ENCODE data around the gene IL17REL. TPM values are rescaled to one million over a fixed set of nuclear protein-coding genes. Genes with fewer than 3 reads are reported as not detected.

IL17REL gene
- total RNA-seq, 2 experiments from 2014 or later = 0.16 TPM

DNA sequence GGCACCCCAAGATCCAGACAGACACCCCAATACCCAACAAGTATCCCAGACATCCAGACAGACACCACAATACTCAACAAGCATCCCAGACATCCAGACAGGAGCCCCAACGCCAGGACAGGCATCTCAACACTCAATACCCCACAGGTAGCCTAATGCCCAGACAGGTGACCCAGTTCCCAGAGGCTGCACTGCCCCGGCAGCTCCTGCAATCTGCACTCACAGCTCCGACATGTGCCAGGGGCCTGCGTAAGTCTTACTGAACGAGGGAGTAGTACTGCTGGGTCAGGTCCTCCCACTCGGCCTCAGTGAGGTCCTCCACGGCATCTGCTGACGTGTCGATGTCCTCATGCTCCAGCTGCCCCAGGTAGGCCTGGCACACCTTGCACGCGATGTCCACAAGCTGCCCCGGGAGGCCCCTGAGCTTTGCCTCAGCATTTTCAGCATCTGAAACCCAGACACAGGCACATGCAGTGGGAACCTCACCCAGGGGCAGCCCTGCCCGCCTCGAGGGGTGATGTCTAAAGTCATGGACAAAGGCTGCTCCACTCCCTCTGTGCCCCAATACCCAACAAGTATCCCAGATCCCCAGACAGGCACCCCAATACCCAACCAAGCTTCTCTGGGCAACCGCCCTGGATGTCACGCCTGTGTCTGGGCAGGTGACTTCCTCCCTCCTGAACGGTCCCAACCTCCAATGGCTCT is 28.9 kb upstream of the IL17REL start:
- H3K36me3 Mint-ChIP-seq (ENCODE audit: low read depth) = no peaks in the 10 kb centered on the region
- intact Hi-C loops (cut with DNase I, micrococcal nuclease) = no loop called here
- peaks cover 3% of the 10 kb centered on the region for H3K9me3 Mint-ChIP-seq (ENCODE audit: low read depth)
- DNase-seq (no peak), ATAC-seq (no peak)
- H3K27me3 Mint-ChIP-seq = peaks cover 17% of the 10 kb centered on the region
- ChIA-PET CTCF (no interaction called here), POLR2A (interaction anchor here (0.5 kb wide), 1 partner anchor 11 kb away, joined by 3 read pairs; no protein-coding TSS in a partner anchor)
- H3K4me1 Mint-ChIP-seq = peaks cover 7% of the 10 kb centered on the region
- H3K4me3 Mint-ChIP-seq = no peak overlapping the region
- H3K27ac Mint-ChIP-seq = no peak overlapping the region

- Mint-ChIP-seq H3K27me3 (peaks cover 17% of the 10 kb centered on the region), H3K36me3 (ENCODE audit: low read depth) (no peaks in the 10 kb centered on the region), H3K4me1 (peaks cover 7% of the 10 kb centered on the region), H3K27ac (no peak overlapping the region), H3K4me3 (no peak overlapping the region), H3K9me3 (ENCODE audit: low read depth) (peaks cover 3% of the 10 kb centered on the region)
- intact Hi-C loops (cut with DNase I, micrococcal nuclease) = no loop called here
- ATAC-seq (no peak), DNase-seq (no peak)
- CTCF ChIA-PET = no interaction called here
- POLR2A ChIA-PET = no interaction called here
These were observed 28.2 kb upstream of the IL17REL start for GRCh38 chr22:50040717-50041116.

DNA sequence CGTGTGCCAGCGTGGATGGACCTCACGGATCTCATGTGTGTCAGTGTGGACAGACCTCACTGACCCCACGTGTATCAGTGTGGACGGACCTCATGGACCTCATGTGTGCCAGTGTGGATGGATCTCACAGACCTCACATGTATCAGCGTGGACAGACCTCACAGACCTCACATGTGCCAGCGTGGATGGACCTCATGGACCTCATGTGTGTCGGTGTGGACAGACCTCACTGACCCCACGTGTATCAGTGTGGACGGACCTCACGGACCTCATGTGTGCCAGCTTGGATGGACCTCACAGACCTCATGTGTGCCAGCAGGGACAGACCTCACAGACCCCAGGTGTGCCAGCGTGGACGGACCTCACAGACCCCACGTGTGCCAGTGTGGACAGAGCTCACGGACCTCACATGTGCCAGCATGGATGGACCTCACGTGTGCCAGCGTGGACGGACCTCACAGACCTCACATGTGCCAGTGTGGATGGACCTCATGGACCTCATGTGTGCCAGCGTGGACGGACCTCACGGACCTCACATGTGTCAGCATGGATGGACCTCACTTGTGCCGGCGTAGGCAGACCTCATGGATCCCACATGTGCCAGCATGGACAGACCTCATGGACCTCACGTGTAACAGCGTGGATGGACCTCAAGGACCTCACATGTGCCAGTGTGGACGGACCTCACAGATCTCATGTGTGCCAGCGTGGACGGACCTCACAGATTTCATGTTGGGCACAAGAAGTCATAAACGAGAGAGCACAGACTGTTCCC is 27.3 kb upstream of the IL17REL start:
- no peak for ATAC-seq
- peaks cover 3% of the 10 kb centered on the region for H3K9me3 Mint-ChIP-seq (ENCODE audit: low read depth)
- intact Hi-C loops (cut with DNase I, micrococcal nuclease) = no loop called here
- peaks cover 16% of the 10 kb centered on the region for H3K27me3 Mint-ChIP-seq
- H3K4me3 Mint-ChIP-seq = no peak overlapping the region
- ChIA-PET CTCF (no interaction called here), POLR2A (no interaction called here)
- no peak for DNase-seq
- H3K36me3 Mint-ChIP-seq (ENCODE audit: low read depth) = no peaks in the 10 kb centered on the region
- peaks cover 6% of the 10 kb centered on the region for H3K4me1 Mint-ChIP-seq
- H3K27ac Mint-ChIP-seq = no peak overlapping the region

- Mint-ChIP-seq H3K27ac (no peak overlapping the region), H3K36me3 (ENCODE audit: low read depth) (no peaks in the 10 kb centered on the region), H3K4me1 (peaks cover 4% of the 10 kb centered on the region), H3K9me3 (ENCODE audit: low read depth) (peaks cover 3% of the 10 kb centered on the region), H3K4me3 (no peak overlapping the region), H3K27me3 (peaks cover 3% of the 10 kb centered on the region)
- CTCF ChIA-PET = no interaction called here
- intact Hi-C loops (cut with DNase I, micrococcal nuclease) = no loop called here
- POLR2A ChIA-PET = interaction anchor here (0.8 kb wide), 1 partner anchor 257 kb away, joined by 4 read pairs; no protein-coding TSS in a partner anchor
- ATAC-seq = no peak
- no peak for DNase-seq
These were observed 23.6 kb upstream of the IL17REL start for GRCh38 chr22:50035976-50036724.

GRCh38 chr22:50035131-50035881 is 22.7 kb upstream of the IL17REL start:
- H3K27ac Mint-ChIP-seq = no peak overlapping the region
- ATAC-seq = no peak
- intact Hi-C loops (cut with DNase I, micrococcal nuclease) = no loop called here
- peaks cover 3% of the 10 kb centered on the region for H3K9me3 Mint-ChIP-seq (ENCODE audit: low read depth)
- no peaks in the 10 kb centered on the region for H3K36me3 Mint-ChIP-seq (ENCODE audit: low read depth)
- peaks cover 3% of the 10 kb centered on the region for H3K27me3 Mint-ChIP-seq
- DNase-seq = no peak
- no peak overlapping the region for H3K4me3 Mint-ChIP-seq
- POLR2A ChIA-PET = interaction anchor here (0.6 kb wide), 1 partner anchor 50 kb away, joined by 4 read pairs; the partner anchor contains the start of gene MLC1
- CTCF ChIA-PET = no interaction called here
- H3K4me1 Mint-ChIP-seq = peaks cover 4% of the 10 kb centered on the region

DNA sequence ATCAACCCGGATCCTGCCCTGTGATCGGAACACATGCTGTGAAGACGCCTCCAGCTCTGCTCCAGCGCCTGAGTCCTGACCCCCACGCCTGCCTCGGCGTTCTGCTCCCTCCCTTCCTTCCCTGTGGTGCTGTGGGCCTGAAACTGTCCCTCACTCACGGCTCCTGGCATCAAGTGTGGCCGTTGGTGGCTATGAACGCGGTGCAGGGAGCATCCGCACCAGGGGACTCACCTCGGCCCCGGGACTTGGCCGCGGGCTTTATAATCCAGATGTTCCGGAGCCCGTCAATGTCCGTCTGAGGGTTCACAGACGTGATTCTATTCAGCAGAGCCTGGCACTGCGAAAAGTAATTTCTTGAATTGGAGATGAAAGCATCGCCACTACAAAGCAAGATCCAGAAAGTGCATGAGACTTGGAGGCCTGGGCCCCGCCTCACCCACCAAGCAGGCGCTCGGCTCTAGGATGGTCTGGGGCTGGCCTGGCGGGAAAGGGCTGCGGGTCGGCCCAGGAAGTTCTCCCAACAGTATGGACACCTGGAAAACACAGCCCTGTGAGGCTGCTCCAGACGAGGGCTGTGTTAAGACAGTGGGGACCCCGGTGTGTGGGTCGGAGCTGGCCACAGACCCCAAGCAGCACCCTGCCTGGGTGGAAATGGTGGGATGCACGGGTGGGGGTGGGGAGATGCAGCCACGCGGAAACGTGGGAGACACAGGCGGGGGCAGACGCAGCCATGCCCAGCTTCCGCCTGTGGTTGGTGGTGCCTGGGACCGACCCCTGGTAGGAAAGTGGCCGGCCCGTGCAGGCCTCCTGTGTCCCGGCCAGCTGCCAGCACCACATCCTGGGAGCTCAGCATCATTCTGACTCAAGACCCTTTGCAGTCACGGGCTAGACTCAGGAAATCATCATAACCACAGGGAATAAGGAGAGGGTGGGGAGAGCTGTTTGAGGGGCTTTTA is 21.8 kb upstream of the IL17REL start:
- DNase-seq = no peak
- ATAC-seq = no peak
- no peak overlapping the region for H3K27ac Mint-ChIP-seq
- H3K4me1 Mint-ChIP-seq = peaks cover 9% of the 10 kb centered on the region
- no peaks in the 10 kb centered on the region for H3K36me3 Mint-ChIP-seq (ENCODE audit: low read depth)
- ChIA-PET CTCF (interaction anchor here (0.6 kb wide), 1 partner anchor 155 kb away, joined by 3 read pairs; no protein-coding TSS in a partner anchor), POLR2A (interaction anchor here (0.6 kb wide), 1 partner anchor 51 kb away, joined by 4 read pairs; the partner anchor contains the start of gene MLC1)
- intact Hi-C loops (cut with DNase I, micrococcal nuclease) = loop anchor here in 1 of 2 experiments (5.0 kb wide), 1 partner anchor 267 kb away; no protein-coding TSS in a partner anchor
- peaks cover 3% of the 10 kb centered on the region for H3K9me3 Mint-ChIP-seq (ENCODE audit: low read depth)
- H3K27me3 Mint-ChIP-seq = peaks cover 3% of the 10 kb centered on the region
- H3K4me3 Mint-ChIP-seq = no peak overlapping the region

- ATAC-seq = no peak
- H3K36me3 Mint-ChIP-seq (ENCODE audit: low read depth) = no peaks in the 10 kb centered on the region
- peaks cover 15% of the 10 kb centered on the region for H3K4me1 Mint-ChIP-seq
- no peak overlapping the region for H3K4me3 Mint-ChIP-seq
- POLR2A ChIA-PET = no interaction called here
- no peak overlapping the region for H3K27ac Mint-ChIP-seq
- no peak for DNase-seq
- peaks cover 3% of the 10 kb centered on the region for H3K27me3 Mint-ChIP-seq
- intact Hi-C loops (cut with DNase I, micrococcal nuclease) = loop anchor here in 1 of 2 experiments (5.0 kb wide), 1 partner anchor 266 kb away; no protein-coding TSS in a partner anchor
- no peaks in the 10 kb centered on the region for H3K9me3 Mint-ChIP-seq (ENCODE audit: low read depth)
- CTCF ChIA-PET = no interaction called here
These were observed 20.5 kb upstream of the IL17REL start for GRCh38 chr22:50032941-50033601.

GRCh38 chr22:50032109-50032871 is 19.7 kb upstream of the IL17REL start:
- Mint-ChIP-seq H3K36me3 (ENCODE audit: low read depth) (no peaks in the 10 kb centered on the region), H3K4me1 (peaks cover 22% of the 10 kb centered on the region), H3K4me3 (no peak overlapping the region), H3K27ac (no peak overlapping the region), H3K27me3 (peaks cover 5% of the 10 kb centered on the region), H3K9me3 (ENCODE audit: low read depth) (no peaks in the 10 kb centered on the region)
- intact Hi-C loops (cut with DNase I, micrococcal nuclease) = loop anchor here in 1 of 2 experiments (5.0 kb wide), 1 partner anchor 265 kb away; no protein-coding TSS in a partner anchor
- no peak for DNase-seq
- ChIA-PET POLR2A (interaction anchor here (0.6 kb wide), 1 partner anchor 111 kb away, joined by 3 read pairs; no protein-coding TSS in a partner anchor), CTCF (interaction anchor here (0.6 to 3.6 kb wide), 4 partner anchors 39 to 101 kb away, joined by 3 to 35 read pairs (median 4); no protein-coding TSS in a partner anchor)
- no peak for ATAC-seq
